Activated CD4-positive, alpha-beta T cell treated with anti-CD3 and anti-CD28 coated beads for 1 hour (primary cell): ENCODE data around the gene TENT4A.

Experiments used
- DNase-seq: peaks from one replicate; pipeline ENCODE4 v3.0.0-alpha.2; 2020

The TENT4A gene

GRCh38 chr5:6718718-6719117 is 5.5 kb downstream of the TENT4A start:
- no peak for DNase-seq

DNA sequence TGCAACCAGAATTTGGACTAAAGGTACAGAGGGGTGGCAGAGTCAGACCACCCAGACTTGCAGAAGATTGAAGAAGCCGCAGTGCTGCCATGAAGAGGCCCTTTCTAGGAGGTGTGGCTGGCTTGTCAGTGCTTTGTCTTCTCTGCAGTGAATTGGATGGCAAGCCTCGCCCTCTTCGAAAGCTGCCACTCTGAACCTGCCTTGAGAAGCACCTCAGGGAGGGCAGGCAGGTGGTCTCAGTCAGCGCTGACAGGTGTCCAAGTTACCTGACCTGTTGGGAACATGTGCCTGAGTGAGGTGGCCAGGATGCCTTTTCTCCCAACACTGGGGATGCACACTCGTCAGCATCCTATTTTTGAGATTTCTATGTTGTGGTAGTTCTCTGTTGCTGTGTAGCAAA is 6.2 kb downstream of the TENT4A start:
- no peak for DNase-seq

DNA sequence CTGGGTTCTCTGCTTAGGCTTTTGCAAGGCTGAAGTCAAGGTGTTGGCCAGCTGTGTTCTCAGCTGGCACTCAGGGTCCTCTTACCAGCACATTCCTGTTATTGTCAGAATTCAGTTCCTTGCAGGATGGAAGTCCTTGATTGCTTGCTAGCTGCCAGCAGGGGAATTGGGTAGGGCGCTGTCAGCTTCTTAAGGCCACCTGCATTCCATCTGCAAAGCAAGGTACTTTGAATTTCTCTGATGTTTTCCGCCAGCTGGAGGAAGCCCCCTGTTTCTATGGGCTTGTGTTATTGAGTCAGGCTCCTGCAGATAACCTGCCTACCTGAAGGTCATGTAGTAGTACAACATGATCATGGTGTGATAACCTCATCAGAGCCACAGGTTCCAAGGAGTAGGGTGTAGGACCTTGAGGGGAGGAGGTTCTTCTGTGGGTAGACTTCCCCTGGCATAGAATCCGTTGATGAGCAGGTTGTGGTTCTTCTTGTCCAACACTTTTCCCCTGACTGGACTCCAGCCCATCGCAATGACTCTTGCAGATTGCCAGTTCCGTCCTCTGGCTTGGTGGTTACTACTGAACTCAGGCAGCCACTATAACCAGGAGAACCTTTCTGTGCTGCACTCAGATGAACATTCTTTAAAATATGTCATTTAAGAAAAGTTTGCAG is 6.8 kb downstream of the TENT4A start:
- DNase-seq = no peak

- DNase-seq = no peak
Observed at GRCh38 chr5:6720561-6720921, 7.3 kb downstream of the TENT4A start.

GRCh38 chr5:6721442-6721841 is 8.2 kb downstream of the TENT4A start:
- DNase-seq = no peak

DNA sequence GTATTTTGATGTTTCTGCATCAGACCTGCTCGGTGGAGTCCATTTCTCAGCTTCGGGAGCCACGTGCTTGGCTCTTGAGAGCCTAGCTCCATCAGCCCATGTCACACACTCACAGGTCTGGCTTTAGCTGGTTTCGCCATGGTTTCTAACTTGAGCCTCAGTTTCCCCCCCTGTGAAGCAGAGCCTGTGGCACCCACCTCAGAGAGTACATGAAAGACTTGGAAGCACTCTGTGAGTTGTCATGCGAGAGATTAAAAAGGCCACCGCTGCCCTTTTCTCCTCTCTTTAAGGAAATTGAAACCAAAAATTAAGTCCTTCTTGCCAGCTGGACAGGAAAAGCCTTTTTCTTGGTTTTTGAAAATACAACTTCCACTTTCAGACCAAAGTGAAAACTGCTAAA is 8.8 kb downstream of the TENT4A start:
- no peak for DNase-seq

DNA sequence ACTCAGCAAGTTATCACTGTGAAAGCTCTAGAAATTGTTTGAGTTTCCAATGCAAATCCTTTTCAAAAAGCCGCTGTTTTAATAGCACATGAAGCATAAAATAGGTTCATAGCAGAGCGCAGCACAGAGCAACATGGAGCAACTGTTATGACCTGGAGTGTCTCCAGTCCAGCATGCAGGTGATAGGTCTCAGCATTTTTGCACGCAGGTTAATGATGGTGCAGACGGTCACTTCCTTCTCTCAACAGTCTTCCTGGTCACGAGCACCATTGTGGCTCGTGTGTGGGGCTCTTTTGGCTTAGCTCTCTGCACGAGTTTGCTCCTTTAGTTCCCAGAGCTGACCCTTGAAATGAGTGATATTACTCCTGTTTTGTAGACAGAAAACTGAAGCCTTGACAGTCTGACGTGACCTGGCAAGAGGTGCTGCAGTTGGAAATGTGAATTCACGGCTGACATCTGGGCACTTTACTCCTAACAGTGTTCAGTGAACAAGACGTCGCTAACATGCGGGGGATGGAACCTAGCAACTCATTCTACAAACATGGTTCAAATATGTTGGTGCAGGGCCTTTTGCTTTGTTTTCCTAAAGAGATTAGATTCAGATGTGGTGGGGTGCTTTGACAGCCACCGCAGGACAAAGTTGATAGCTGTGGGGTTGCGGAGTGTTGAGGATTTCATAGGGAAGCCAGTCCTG is 10.0 kb downstream of the TENT4A start:
- DNase-seq = no peak

- DNase-seq = no peak
Observed at GRCh38 chr5:6723816-6724300, 10.6 kb downstream of the TENT4A start.

DNA sequence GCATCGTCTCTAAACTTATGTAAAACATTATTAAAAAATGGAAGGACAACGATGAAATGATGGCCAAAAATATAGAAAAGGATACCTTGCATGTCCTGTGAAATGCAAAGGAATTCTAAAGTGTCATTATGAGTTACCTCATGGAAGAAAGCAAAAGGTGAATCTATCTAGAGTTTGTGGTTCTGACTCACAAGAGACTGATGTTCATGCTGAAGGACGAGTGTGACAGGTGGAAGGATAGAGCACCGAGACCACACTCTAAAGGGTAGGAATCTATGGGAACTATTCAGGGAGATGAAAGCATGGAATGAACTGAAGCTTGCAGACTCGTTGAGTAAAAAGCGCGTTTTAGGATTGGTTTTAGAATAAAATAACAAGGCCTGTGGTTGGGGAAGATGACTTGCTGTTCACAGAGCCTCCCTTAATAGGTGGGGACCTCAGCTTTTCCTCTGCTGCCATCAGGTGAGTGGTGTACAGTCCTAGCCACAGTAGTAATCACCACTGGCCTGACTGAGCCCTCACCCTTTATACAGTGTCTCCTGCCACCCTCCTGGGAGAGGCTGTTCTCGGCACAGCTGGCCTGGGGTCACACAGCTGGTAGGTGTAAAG is 11.2 kb downstream of the TENT4A start:
- no peak for DNase-seq

DNA sequence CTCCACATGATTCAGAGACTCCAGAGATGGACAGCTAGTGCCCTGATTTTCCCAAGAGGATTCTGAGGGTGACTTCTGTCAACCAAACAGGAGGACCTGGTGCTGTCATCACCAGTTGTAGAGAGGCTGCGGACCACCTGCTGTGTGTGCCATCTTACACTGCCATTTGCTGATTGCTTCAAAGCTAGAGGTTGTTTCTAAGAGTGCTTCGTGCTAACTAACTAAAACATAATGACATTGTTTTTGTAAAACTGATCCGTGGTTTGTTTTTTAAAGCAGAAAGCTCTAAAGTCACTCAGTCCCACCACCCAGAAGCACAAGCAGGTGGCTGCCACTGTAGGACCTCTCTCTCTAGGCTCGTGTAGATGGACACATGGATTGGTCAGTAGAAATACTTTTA is 12.2 kb downstream of the TENT4A start:
- no peak for DNase-seq

- DNase-seq = no peak
Observed at GRCh38 chr5:6726006-6726405, 12.8 kb downstream of the TENT4A start.

- DNase-seq = no peak
Observed at GRCh38 chr5:6727231-6727630, 14.0 kb downstream of the TENT4A start.

- DNase-seq = no peak
Observed at GRCh38 chr5:6728011-6728794, 15.0 kb downstream of the TENT4A start.

DNA sequence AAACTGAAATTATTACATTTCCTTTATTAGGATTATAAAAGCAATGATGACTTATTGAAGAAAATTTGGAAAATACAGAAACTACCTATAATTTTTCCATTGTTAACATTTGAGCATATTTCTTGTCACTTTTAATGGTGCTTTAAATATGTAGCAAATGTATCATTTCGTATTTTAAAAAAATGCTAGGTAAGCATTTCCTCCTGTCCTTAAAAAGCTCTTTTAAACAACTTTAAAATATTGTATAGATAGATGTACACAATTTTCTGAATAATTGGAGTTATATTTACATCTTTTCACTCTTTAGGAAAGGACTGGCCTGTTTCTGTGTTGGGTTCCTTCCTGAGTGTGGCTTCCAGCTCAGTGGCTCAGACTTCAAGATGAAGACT is 15.6 kb downstream of the TENT4A start:
- no peak for DNase-seq

DNA sequence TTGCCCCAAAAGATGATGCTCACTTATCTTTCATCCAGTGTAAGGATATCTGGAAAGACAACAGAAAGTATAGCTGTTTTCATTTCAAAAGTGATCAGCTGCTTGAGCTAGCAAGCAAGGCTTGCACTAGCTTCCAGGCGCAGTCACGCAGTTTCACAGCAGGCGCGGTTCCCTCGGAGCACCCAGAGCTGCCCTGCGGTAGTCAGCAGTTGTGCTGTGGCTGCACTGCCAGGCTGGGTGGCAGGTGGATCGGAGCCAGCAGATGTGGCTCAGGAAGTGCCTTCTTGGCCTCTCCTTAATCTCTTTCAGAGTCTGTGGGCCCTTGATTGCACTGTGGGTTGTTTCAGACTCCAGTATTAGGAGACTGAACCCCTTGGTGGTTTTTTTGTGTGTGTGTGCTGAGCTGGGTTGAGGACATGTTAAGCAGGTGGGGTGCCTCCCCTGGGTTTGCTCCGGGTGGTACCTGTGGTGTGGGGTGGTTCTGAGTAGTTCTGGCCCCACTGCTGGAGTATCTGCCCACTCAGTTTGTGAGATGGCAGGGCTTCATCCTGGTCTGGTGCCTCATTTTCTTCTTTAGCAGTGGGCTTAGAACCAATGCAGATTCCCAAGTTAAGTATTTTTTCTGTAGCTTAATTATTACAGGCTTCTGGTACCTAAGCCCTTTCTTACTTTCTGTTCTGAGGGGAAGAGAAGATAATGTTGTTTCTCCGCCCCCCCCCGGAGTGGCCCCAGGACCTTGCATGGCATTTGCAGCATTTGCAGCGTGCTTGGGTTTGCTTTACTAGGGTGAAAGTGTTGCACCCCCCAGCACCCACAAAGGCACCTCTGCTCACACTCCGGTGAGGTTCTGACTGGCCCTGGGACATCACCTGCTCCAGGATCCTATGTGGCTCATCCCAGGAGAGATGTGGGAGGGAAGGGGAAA is 16.4 kb downstream of the TENT4A start:
- peak; percentile 15 for DNase-seq

DNA sequence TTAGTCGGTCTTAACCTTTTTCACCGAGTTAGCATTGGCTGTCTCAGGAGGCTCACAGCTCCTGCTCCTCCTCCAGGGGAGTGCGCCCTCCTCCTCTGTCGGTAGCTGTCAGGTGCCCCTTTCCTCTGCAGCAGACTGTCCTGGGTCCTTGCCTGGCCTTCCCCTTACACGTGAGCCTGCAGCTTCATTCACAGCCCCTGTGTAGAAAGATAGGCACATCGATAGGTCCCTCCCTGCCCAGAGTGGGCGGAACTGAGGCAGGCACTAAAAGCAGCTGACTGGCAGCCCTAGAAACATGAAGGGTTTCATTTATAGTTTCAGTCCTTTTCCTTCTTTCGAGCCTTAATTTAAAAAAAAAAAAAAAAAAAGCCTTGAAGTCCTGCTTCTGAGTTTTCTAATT is 17.2 kb downstream of the TENT4A start:
- DNase-seq = no peak

- no peak for DNase-seq
Observed at GRCh38 chr5:6730807-6731206, 17.6 kb downstream of the TENT4A start.

- DNase-seq = no peak
Observed at GRCh38 chr5:6731465-6732237, 18.4 kb downstream of the TENT4A start.

GRCh38 chr5:6732634-6733410 is 19.6 kb downstream of the TENT4A start:
- DNase-seq = no peak

GRCh38 chr5:6733411-6734242 is 20.4 kb downstream of the TENT4A start:
- no peak for DNase-seq
